ENCODE measurements around the gene DCAF10. TPM values are rescaled to one million over a fixed set of nuclear protein-coding genes. Genes with fewer than 3 reads are reported as not detected.
A peak's percentile ranks its signal among the peaks of the same experiment; 100 is the strongest.
"Not testable (repeated sequence)": the region's sequence is repeated elsewhere in the genome, so short reads cannot be mapped to it uniquely, and the experiment has no call there.

The DCAF10 gene
- total RNA-seq, 1 donor from 2014 or later: 17.3 TPM

GRCh38 chr9:37852222-37852621 is 51.6 kb downstream of the DCAF10 start:
- ATAC-seq (no peak), DNase-seq (ENCODE audit: low spot score) (no peak)

- ATAC-seq: no peak
Measured at GRCh38 chr9:37856551-37856950, 56.0 kb downstream of the DCAF10 start.

DNA sequence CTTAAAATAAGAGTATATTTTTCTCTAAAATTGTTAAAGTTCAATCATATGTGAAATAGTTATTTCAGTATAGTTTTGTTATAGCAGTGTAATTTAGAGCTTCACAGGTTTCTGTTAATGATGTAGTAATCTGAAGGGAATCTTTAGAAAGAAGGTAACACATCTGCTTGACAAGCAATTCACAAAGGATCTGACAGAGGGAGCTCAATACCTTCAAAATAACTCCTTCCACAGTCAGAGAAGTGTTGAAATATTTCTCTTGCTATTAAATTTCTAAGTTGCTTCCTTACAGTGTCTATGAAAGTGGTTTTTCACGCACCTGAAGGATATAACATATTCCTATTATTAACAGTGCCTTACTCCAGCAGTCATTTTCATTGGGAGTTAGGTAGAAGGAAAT is 58.4 kb downstream of the DCAF10 start:
- DNase-seq (ENCODE audit: low spot score) (no peak), ATAC-seq (no peak)

More at GRCh38 chr9:37856551-37856950, 56.0 kb downstream of the DCAF10 start:
- DNase-seq (ENCODE audit: low spot score): no peak

DNA sequence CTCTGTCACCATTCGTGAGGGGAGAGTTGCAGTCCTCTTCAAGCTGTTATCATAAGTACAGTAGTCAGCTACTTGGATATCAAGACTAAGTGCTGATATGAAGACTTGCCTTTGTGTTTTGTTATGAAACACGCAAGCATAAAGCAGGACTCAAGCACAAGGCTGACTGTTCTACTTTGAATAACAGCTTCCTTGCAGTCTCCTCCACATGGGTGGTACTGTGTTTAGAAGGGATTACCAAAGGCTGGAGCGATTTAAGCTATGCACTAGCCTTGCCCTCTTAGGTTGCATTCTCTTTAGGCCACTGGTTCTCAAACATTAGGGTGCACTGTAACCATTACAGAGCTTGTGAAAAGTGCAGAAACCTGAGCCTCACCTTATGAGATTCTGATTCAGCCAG is 61.9 kb downstream of the DCAF10 start:
- ATAC-seq (no peak), DNase-seq (ENCODE audit: low spot score) (no peak)

DNA sequence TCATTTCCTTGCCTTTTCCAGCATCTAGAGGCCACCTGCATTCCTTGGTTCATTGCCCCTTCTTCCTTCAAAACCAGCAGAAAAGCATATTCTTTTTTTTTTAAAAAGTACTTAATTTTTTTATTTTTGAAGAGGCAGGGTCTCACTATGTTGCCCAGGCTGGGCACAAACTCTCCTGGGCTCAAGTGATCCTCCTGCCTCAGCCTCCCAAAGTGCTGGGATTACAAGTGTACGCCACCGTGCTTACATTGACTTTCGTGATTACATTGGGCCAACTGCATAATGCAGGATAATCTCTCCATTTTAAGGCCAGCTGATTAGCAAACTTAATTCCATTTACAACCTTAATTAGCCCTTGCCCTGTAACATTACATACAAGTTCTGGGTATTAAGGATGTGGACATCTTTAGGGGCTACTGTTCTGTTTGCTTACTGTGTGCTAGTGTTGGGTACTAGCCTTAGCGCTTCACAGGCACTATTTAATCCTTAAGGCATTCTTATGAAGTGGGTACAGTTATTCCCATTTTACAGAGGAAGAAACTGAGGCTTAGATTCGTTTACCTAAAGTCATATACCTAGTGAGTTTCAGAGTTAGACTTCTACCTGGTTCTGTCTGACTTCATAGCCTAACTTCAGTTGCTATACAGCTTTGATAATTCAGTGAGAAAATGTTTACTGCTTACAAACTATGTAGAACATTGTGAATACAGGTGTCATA is 69.6 kb downstream of the DCAF10 start:
- DNase-seq (ENCODE audit: low spot score) (no peak), ATAC-seq (no peak)

DNA sequence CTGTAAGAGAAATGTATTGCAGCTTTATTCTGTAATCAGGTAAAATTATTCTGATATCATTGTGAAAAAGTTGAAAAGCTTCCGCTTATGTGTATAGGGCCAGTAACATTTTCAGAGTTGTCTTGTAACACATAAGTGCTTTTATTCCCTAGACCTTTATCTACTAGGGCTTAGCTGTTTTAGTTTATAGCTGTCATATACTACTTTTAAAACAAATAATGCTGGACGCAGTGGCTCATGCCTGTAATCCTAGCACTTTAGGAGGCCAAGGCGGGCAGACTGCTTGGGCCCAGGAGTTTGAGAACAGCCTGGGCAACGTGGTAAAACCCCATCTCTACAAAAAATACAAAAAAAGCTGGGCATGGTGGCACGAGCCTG is 70.2 kb downstream of the DCAF10 start:
- no peak for ATAC-seq

DNA sequence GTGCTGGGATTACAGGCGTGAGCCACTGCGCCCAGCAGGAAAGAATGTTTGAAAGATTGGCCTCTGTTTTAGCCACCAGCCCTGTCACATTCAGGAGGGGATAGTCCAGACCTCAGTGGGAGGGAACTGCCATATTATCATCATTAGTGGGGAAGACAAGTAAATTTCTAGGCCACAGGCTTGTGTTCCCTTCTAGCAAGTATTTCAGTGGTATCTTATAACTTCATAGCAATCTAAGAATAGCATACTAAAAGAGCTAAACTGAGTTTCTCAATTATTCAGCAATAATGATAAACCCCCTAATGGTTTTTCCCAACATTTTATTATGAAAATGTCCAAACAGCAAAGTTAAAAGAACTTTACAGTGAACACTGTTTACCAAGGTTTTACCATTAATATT is 73.4 kb downstream of the DCAF10 start:
- no peak for ATAC-seq
- DNase-seq (ENCODE audit: low spot score): no peak

More for the DNA sequence above, 70.2 kb downstream of the DCAF10 start:
- DNase-seq (ENCODE audit: low spot score): no peak

- no peak for ATAC-seq
- DNase-seq (ENCODE audit: low spot score): no peak
Measured at GRCh38 chr9:37876376-37876775, 75.8 kb downstream of the DCAF10 start.

DNA sequence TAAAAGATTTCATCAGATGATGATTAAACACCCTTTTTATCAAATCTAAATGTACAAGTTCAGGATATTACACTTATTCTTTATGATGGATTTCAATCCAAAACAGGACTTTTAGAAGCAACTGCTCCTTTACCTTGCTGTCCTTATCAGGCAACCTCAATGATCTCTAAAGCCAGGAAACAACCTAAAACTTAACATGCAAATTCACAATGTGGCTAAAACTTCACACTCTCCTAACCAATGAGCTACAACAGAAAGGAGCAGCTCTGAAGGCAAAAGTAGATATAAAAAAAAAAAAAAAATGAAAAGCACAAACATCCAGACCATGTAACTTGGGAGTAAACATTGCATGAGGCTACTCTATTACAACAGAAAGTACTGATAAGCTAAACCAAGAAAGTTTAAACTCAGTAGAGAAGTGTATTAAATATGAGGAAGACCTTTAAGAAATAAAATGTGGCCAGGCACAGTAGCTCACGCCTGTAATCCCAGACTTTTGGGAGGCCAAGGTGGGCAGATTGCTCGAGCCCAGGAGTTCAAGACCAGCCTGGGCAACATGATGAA is 80.4 kb downstream of the DCAF10 start:
- DNase-seq (ENCODE audit: low spot score) (no peak), ATAC-seq (no peak)

GRCh38 chr9:37887977-37888583 is 87.5 kb downstream of the DCAF10 start:
- not testable (repeated sequence) for ATAC-seq; DNase-seq (ENCODE audit: low spot score)

GRCh38 chr9:37889536-37889935 is 88.9 kb downstream of the DCAF10 start:
- no peak for ATAC-seq
- DNase-seq (ENCODE audit: low spot score): no peak

GRCh38 chr9:37891042-37891441 is 90.4 kb downstream of the DCAF10 start:
- DNase-seq (ENCODE audit: low spot score); ATAC-seq: not testable (repeated sequence)

GRCh38 chr9:37892063-37892462 is 91.5 kb downstream of the DCAF10 start:
- DNase-seq (ENCODE audit: low spot score): no peak
- ATAC-seq: no peak

DNA sequence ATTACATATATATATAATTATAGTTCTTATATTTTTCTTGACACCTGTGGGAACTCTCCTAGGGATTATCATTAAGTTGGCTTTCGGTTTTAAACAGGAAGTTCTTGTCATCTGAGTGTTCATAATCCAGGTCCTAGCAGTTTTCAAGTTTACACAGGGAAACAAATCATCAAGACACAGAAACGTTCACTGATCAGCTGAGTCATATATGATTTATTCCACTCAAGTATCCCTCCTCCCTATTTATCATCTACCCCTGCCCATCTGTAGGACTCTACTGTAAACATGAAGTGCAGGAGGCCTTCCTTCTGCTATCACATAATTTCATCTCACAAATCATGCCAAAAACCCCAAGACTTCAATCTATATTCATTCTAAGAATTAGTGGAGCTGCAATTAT is 97.1 kb downstream of the DCAF10 start:
- ATAC-seq (no peak), DNase-seq (ENCODE audit: low spot score) (no peak)

- no peak for DNase-seq (ENCODE audit: low spot score)
- no peak for ATAC-seq
Measured at GRCh38 chr9:37899041-37899440, 98.4 kb downstream of the DCAF10 start.

DNA sequence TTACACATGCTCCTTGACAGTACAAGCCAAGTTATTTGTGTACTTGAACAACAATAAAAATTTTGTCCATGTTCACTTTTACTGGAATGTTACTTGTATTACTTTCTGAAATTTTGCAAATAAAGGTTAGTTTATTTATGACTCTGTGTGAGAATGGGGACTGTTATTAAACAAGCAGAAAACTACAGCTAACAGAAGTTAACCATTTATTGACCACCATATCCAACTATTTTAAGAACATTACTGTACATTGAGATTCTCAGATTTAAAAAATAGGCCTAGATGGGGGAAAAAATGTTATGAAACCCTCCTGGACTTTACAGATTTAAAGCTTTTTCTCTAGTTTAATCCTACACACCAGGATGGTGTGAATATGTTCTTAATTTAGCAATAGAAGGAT is 101.5 kb downstream of the DCAF10 start:
- DNase-seq (ENCODE audit: low spot score) (no peak), ATAC-seq (no peak)

GRCh38 chr9:37902796-37903646 is 102.4 kb downstream of the DCAF10 start:
- DNase-seq (ENCODE audit: low spot score) (no peak), ATAC-seq (peak; percentile 16)

DNA sequence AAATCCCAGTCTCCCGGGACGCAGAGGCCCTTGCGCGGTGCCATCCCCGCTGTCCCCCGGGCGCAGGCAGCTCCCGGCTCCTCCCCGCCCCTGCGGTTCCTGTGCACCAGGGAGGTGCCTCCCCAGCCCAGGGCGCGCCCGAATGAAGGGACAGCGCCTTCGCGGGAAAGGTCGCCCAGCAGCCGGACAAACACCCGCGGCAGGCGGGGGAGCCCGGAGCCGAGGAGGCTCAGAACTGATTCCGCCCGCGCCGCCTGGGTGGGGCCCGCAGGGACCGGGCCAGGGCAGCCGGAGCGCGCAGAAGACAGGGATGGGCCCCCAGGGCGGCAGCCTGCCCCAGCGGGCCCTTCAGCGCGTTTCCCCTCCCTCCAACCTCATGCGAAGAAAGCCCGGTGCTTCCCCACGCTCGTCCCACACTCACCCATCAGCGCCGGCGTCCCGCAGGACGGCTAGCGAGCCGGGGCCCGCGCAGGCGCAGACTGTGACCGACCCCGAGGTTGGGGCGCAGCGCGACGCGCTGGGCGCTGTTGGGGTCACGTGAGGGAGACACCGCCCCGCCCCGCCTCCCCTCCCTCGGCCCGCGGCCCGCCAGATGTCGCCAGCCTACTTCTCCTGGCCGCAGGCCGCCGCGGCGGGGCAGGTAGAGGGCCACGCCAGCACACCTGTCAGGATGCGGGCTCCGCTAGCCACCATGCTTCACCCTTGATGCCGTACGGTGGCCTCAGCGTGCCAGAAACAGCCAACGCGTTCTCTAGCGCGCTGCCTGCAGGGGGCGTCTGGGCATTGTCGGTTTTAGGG is 103.2 kb downstream of the DCAF10 start, which contains the start of gene SLC25A51:
TSS of gene SLC25A51 (minus strand) at position 481 of the 798 bp plus-strand sequence. CDS start 15,577 bp downstream, outside the sequence.
- ATAC-seq: peak; percentile 91
- DNase-seq (ENCODE audit: low spot score): peak; percentile 94

DNA sequence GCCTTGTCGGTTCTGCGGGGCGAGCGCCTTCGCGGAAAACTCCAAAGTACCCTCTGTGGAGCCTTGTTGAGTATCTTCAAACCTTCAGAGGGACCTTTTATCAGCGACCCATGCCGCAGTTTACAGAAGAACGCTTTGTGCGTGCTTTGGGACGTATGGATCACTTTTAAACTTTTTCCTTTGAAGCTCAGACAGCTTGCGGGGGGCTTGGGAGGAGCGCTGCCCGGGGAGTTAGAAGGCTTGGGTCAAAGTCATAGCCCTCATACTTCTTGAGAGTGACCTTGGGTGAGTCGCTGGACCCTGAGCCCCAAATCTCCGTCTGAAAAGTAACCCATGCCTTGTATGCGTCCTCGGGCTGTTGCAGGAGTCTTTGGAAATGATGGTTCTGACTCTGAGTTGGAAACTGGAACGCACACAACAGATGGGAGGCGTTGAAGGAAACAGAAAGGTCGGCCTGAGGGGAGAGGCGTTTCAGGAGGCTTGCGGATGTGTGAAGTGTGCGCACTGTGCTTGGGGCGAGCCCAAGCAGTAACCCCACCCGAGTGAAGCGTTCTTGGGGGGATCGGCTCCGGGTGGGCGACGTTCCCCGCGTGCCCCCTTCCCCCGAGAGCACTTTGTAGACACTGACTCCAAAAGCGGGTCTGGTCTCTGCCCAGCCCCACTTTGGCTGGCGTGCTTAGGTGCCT is 104.0 kb downstream of the DCAF10 start:
- ATAC-seq (no peak), DNase-seq (ENCODE audit: low spot score) (no peak)

DNA sequence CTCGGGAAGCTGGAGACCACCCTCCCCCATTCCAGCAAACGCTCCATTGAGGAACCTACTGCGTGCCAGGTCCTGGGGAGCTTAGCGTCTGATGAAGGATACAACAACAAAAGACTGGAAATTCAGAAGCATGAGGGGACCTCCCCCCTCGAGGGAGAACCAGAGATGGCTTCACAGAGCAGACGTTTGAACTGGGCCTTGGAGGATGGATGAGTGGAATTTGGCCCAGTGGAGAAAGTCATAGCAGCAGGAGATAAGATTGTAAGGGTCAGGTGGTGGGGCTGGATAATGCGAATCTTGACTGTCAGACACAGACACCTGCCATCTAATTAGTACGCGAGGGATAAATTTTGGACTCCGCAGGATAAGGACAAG is 104.5 kb downstream of the DCAF10 start:
- no peak for DNase-seq (ENCODE audit: low spot score)
- ATAC-seq: no peak

All from left lobe of liver (tissue), 2 donors.